CD4-positive, alpha-beta T cell treated with Interleukin-17A for 1 hour (primary cell): Measurements from ENCODE around the gene EME1.
"Not testable (repeated sequence)": the region's sequence is repeated elsewhere in the genome, so short reads cannot be mapped to it uniquely, and the experiment has no call there.

Experiments
- DNase-seq: peaks from one replicate; pipeline ENCODE4 v3.0.0-alpha.2; 2020

Gene EME1

GRCh38 chr17:50426814-50427787 is 54.1 kb downstream of the EME1 start:
- peak; percentile 29 for DNase-seq

DNA sequence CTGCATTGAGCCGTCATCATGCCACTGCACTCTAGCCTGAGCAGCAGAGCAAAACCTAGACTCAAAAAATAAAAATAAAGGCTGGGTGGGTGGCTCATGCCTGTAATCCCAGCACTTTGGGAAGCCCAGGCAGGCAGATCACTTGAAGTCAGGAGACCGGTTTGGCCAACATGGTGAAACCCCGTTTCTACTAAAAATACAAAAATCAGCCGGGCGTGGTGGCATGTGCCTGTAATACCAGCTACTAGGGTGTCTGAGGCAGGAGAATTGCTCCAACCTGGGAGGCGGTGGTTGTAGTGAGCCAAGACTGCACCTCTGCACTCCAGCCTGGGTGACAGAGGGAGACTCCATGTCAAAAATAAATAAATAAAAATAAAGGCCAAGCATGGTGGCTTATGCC is 55.1 kb downstream of the EME1 start:
- not testable (repeated sequence) for DNase-seq

DNA sequence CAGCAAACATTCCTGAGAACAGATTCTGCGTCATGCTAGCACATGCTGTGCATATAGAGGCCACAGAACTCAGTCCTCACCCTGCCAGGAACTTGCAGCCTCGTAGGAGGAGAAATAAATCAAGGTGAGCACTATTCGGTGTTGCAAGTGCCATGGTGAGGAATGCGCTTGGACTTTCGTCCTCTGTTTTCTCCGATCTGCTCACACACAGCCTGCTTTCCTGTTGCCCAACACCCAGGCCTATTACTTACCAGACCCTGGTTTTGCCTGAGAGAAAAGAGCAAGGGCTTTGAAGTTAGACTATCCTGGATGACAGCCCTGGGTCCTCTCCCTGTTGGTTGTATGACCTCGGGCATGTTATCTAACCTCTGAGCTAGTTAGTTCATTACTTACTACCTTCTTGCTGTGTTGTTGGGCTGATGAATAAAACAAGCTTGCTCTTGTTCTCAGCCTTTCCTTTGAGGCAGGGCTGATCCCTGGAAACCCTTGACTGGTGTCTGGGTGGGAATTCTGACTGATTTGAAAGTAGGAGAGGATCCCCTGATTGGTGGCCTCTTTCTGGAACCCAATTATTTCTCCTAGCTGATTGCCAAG is 55.9 kb downstream of the EME1 start:
- no peak for DNase-seq

DNA sequence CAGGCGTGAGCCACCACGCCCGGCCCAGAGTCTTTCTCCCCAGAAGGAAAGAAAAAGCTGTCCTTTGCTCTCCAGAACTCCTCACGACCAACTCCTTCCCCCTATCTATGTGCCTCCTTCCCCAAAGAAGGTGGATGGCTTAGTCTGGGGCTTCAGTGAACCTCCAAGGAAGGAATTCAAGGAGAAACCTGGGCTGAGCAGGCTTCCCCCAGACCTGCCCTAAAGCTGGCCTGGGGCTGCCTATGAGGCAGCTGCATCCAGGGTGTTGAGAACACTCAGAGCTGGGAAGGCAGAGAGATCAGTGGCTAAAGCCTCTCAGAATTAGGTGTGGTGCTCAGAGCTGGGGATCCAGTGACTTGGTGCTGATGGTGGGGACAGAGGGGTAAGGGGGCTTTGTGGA is 56.8 kb downstream of the EME1 start:
- no peak for DNase-seq
